IPS-18a (cell line): ENCODE measurements around the gene KIAA2012.

Experiments
- H3K27ac ChIP-seq: one replicate; pipeline ENCODE4 v1.5.1; 2013; ENCODE audit warnings: low read length
- H3K27me3 ChIP-seq: one replicate; pipeline ENCODE4 v1.6.1; 2013; ENCODE audit warnings: mild to moderate bottlenecking, low read length; ENCODE audit not compliant: control insufficient read depth, insufficient read depth
- H3K36me3 ChIP-seq: one replicate; pipeline ENCODE4 v1.6.1; 2013; ENCODE audit warnings: low read depth, low read length; ENCODE audit not compliant: control insufficient read depth
- H3K4me1 ChIP-seq: one replicate; pipeline ENCODE4 v1.6.1; 2013; ENCODE audit warnings: low read depth, low read length; ENCODE audit not compliant: control insufficient read depth
- H3K4me3 ChIP-seq: one replicate; pipeline ENCODE4 v1.5.1; 2013; ENCODE audit warnings: low read length
- H3K9ac ChIP-seq: one replicate; pipeline ENCODE4 v1.6.1; 2013; ENCODE audit warnings: mild to moderate bottlenecking, low read length, moderate library complexity
- H3K9me3 ChIP-seq: one replicate; pipeline ENCODE4 v1.6.1; 2013; ENCODE audit warnings: low read depth, low read length; ENCODE audit not compliant: control insufficient read depth

KIAA2012 gene

DNA sequence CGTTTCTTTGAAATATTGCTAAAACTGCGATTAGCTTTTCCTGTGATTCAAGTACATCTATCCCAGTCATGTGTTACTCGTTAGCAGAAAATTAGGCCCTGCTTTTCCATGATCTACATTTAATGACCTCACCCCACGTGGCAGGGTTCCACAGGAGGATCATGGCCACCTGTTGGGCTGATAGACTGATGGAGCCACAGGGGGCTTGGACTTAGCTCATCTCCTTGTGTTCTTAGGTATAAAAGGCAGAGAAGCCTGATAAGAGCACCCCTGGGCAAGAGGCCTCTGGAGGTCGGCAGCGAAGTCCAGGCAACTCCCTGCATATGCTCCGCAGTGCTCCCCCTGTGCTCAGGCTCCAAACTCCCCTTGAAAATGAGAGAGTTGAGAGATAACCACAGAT lies 26.5 kb upstream of the KIAA2012 start:
- Histone ChIP-seq H3K27ac (no peak overlapping the region), H3K4me1 (peaks cover 7% of the 10 kb centered on the region), H3K36me3 (no peaks in the 10 kb centered on the region), H3K9me3 (no peaks in the 10 kb centered on the region), H3K4me3 (no peak overlapping the region), H3K27me3 (no peaks in the 10 kb centered on the region), H3K9ac (no peak overlapping the region)

- no peaks in the 10 kb centered on the region for H3K27me3 ChIP-seq
- H3K4me3 ChIP-seq, result no peak overlapping the region
Observed at GRCh38 chr2:202049092-202049728, 23.8 kb upstream of the KIAA2012 start.

DNA sequence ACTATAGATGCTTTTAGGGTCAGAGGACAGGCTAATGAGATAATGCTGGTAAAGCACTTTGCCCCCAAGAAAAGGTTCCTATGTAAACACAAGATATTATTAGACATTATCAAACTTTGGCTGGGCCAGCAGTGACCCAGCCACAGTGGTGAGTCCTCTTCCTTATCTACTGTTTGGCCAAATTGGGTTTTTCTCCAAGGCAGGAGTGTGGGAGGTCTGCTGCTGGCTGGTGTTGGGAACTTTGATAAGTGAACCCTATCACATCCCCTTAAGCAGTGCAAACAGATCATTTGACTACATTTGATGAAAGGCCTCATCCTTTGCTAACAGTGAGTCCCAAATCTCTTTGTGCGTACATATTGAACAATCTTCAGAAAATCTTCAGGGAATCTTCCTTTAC lies 23.2 kb upstream of the KIAA2012 start:
- Histone ChIP-seq H3K27ac (no peak overlapping the region), H3K4me1 (peaks cover 19% of the 10 kb centered on the region), H3K36me3 (no peaks in the 10 kb centered on the region), H3K9ac (no peak overlapping the region), H3K9me3 (no peaks in the 10 kb centered on the region), H3K4me3 (no peak overlapping the region), H3K27me3 (no peaks in the 10 kb centered on the region)

More at GRCh38 chr2:202049092-202049728, 23.8 kb upstream of the KIAA2012 start:
- no peaks in the 10 kb centered on the region for H3K9me3 ChIP-seq
- H3K4me1 ChIP-seq, result peaks cover 19% of the 10 kb centered on the region
- H3K27ac ChIP-seq, result no peak overlapping the region
- H3K9ac ChIP-seq, result no peak overlapping the region
- H3K36me3 ChIP-seq, result no peaks in the 10 kb centered on the region

GRCh38 chr2:202050652-202051051 lies 22.4 kb upstream of the KIAA2012 start:
- H3K27me3 ChIP-seq, result no peaks in the 10 kb centered on the region
- H3K36me3 ChIP-seq, result no peaks in the 10 kb centered on the region
- H3K9ac ChIP-seq, result no peak overlapping the region
- peaks cover 19% of the 10 kb centered on the region for H3K4me1 ChIP-seq
- no peak overlapping the region for H3K27ac ChIP-seq
- no peaks in the 10 kb centered on the region for H3K9me3 ChIP-seq
- no peak overlapping the region for H3K4me3 ChIP-seq

GRCh38 chr2:202051499-202052161 lies 21.4 kb upstream of the KIAA2012 start:
- Histone ChIP-seq H3K27me3 (no peaks in the 10 kb centered on the region), H3K4me1 (peaks cover 19% of the 10 kb centered on the region), H3K27ac (no peak overlapping the region), H3K4me3 (no peak overlapping the region), H3K9me3 (no peaks in the 10 kb centered on the region), H3K9ac (no peak overlapping the region), H3K36me3 (no peaks in the 10 kb centered on the region)

- no peaks in the 10 kb centered on the region for H3K36me3 ChIP-seq
- no peaks in the 10 kb centered on the region for H3K27me3 ChIP-seq
- H3K9ac ChIP-seq, result no peak overlapping the region
- peaks cover 19% of the 10 kb centered on the region for H3K4me1 ChIP-seq
- no peak overlapping the region for H3K27ac ChIP-seq
- no peaks in the 10 kb centered on the region for H3K9me3 ChIP-seq
- no peak overlapping the region for H3K4me3 ChIP-seq
Observed at GRCh38 chr2:202052235-202052634, 20.8 kb upstream of the KIAA2012 start.

GRCh38 chr2:202054679-202055078 lies 18.4 kb upstream of the KIAA2012 start:
- no peak overlapping the region for H3K27ac ChIP-seq
- H3K36me3 ChIP-seq, result no peaks in the 10 kb centered on the region
- H3K4me3 ChIP-seq, result no peak overlapping the region
- no peaks in the 10 kb centered on the region for H3K9me3 ChIP-seq
- H3K4me1 ChIP-seq, result peaks cover 19% of the 10 kb centered on the region
- no peak overlapping the region for H3K9ac ChIP-seq
- no peaks in the 10 kb centered on the region for H3K27me3 ChIP-seq

DNA sequence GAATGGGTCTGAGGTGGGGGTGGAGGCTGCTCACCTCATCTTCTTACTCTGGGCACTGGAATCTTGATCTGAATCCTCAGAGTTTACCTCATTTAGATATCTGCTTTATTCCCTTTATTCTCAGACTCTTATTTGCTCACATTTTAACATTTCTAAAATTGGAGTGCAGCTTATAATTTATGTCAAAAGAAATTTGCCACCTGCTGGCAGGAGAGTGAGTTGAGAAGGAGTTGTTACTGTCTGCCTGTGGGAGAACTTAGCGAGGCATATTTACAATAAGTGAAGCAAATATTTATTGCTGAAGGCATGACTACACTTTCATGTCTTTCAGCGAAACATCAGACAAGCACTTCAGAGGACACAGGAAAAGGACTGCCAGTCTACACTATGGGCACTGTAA lies 16.4 kb upstream of the KIAA2012 start:
- H3K4me1 ChIP-seq, result peaks cover 12% of the 10 kb centered on the region
- no peak overlapping the region for H3K4me3 ChIP-seq
- H3K9me3 ChIP-seq, result no peaks in the 10 kb centered on the region
- H3K9ac ChIP-seq, result no peak overlapping the region
- no peak overlapping the region for H3K27ac ChIP-seq
- no peaks in the 10 kb centered on the region for H3K27me3 ChIP-seq
- no peaks in the 10 kb centered on the region for H3K36me3 ChIP-seq

- Histone ChIP-seq H3K4me3 (no peak overlapping the region), H3K27me3 (no peaks in the 10 kb centered on the region), H3K36me3 (no peaks in the 10 kb centered on the region), H3K4me1 (peaks cover 17% of the 10 kb centered on the region), H3K9me3 (no peaks in the 10 kb centered on the region), H3K27ac (no peak overlapping the region), H3K9ac (no peak overlapping the region)
Observed at GRCh38 chr2:202060218-202060617, 12.8 kb upstream of the KIAA2012 start.

DNA sequence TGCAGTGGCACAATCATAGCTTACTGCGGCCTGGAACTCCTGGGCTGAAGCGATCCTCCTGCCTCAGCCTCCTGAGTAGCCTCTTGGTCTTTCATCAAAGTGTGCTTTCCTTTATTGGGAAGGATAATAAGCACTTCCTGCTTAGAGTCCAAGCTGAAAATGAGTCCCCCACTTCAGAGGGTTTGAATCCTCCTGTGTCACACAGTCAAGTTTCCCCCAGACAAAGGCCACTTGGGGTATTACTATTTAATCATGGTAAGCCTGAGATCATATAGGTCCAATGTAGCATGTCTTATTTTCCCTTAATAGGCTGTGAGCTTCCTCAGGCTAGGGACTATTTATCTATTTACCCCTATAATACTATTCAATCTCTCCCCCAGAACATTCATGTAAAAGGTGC lies 11.4 kb upstream of the KIAA2012 start:
- Histone ChIP-seq H3K4me3 (no peak overlapping the region), H3K9me3 (no peaks in the 10 kb centered on the region), H3K27ac (no peak overlapping the region), H3K36me3 (no peaks in the 10 kb centered on the region), H3K4me1 (peaks cover 20% of the 10 kb centered on the region), H3K9ac (no peak overlapping the region), H3K27me3 (no peaks in the 10 kb centered on the region)

GRCh38 chr2:202064171-202064880 lies 8.7 kb upstream of the KIAA2012 start:
- Histone ChIP-seq H3K36me3 (no peaks in the 10 kb centered on the region), H3K4me3 (peak overlapping the region; percentile 23), H3K27ac (peak overlapping the region; percentile 65), H3K9ac (peak overlapping the region; percentile 44), H3K9me3 (no peaks in the 10 kb centered on the region), H3K27me3 (no peaks in the 10 kb centered on the region), H3K4me1 (peaks cover 20% of the 10 kb centered on the region)
